Measurements from ENCODE around the gene PLA2G6.

PLA2G6 gene

DNA sequence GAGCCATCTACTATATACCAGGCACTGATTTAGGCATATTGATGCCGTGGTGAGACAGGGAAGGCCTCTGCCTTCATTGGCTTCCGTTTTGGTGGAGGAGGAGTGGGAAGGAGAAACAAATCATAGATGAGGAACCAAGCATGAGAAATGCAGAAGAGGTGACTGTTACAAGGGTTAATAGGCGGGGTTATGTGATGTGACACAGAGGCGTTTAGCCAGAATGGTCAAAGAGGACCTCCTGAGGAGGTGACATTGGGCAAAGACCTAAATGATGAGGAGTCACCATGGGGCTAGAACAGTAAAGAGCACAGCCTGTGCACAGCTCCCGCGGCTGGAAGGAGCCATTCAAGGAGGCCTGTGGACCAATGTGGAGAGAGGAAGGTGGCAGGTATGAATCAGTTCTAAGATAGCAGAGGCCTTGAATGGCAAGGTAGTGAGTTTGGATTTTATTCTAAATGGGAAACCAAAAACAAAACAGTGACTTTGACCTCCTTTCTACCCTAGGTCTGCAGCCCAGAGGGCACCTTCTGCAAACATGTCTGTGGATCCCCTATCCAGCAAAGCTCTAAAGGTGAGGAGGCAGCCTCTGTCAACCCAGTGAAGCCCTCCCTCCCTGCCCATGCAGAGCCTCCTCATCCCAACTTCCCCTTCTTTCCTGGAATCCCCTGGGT lies 31.8 kb upstream of the PLA2G6 start:
- DNase-seq = no peak

DNA sequence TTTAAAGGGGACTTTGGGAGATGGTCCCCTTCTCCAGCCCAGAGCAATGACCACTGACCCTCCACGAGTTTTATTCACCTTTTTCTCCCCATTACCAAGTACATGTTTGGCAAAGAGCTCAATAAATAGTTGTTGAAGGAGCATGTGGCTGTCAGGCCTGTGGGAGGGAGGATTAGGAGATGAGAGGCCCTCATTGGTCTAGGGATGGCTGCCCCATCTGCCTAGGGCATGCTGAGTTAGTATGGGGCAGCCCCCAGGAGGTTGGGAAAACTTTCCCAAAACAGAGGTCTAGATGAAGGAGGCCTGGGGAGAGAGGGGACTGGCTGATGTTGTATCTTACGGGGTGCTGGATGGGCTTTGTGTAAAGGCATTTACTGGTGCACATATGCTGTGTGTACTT lies 30.8 kb upstream of the PLA2G6 start:
- DNase-seq = no peak

DNA sequence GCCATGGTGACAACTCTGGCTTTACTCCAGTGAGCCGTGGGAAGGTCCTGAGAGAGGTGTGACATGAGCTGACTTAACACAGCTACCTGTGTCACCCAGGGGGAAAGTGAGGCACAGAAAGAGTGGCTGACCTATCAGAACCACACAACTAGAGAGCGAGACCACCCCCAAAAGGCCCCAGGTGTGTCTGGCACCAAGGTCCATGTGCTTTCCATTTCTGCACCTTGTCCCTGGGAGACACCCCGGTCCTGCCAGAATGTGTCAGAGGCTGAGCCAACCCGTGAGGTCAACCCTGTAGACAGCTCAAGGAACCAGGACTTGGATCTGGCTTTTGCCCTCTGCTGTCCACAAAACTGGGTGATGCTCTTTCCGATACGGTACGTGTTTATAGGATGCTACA lies 29.9 kb upstream of the PLA2G6 start:
- no peak for DNase-seq

DNA sequence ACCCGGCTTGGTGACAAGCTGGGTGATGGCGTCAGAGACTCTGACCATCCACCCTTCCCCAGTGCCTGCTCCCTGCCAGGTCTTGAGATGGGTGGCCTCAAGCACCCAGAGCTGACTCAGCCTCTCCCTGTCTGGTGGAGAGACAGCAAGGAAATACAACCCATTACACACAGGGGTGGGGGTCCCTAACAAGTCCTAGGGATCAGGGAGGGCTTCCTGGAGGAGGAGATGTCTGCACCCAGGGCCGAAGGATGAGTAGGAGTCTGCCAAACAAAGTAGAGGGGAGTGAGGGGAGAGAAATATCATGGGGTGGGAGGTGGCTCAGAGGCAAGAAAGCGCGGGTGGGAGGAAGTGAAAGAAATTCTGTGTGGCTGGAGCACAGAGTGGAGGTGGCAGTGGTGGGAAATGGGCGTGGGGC lies 26.9 kb upstream of the PLA2G6 start:
- DNase-seq = no peak

DNA sequence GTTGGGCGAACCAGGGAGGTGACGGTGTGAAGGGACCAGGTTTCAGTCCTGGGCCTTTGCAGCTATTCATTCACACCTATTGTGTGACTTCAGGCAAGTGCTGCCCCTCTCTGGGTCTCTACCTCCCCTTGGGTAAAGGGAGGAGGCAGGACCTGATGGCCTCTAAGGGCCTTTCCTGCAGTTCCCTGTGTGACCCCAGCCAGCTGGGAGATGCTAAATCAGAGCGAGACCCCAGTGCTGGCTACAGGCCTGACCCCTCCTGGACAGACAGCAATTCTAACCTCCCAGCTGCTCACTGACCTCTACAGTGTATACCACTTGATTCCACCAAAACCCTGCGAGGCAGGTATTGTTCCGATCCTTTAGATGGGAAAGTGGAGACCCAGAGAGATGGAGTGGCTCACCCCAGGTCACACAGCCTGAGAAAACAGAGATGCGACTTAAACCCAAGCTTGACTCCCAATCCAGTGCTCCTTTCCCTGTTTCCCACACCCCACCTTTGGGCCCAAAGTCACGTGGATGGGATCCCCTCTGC lies 26.3 kb upstream of the PLA2G6 start:
- no peak for DNase-seq

DNA sequence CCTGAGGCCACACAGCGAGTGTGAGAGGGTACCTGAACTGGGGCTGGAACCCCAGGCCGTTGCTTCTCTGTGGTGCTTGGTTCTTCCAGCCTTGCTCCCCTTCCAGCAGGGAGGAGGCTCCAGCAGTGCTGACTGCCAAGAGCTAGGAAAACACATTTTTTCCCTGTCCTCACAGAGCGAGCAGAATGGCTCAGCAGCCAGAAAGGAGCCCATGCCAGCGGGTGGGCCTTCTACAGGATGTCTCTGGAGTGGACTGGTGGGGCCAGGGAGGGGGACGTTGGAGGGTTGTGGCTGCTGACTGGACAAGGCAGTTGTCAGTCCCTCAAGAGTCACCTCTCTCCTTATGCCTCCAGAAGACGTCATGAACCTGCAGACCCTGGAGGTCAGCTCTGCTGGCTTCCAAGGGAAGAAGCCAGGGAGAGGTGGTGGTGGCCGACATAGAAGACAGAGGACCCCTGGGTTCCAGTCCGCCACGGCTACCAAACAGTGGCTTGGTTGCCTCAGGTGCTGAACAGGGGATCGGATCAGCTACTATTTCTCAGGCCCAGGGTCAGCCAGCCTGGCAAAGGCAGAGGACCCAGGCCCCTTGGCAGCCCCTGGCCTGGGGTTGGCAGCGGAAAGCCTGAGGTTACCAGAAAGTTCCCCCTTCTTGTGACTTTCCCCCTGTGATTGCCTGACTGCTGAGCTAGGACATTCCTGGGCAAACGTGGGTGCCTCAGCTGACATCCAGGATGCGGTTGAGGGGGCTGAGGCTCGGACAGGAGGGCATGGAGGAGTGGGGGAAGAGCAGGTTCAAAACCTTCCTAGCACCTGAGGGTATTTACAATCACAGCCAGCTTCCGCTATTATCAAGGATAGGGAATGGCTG lies 23.9 kb upstream of the PLA2G6 start:
- DNase-seq = no peak

DNA sequence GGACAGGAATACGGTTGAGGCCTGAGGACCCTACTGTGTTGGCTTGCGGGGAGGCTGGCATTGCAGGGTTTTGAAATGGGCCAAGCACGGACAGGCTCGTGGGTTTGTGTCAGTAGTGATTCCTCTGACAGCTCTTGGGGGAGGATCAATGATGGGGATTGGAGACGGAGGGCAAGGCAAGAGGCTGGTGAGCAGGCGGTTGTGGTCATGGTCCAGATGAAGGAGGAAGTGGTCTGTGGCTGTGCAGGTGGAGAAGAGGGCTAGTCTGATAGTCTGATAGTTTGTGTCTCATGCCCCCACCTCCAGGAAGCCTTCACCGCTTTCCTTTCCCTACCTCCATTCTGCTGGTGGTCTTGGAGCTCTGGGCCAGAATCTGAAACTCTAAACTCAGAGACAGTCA lies 23.2 kb upstream of the PLA2G6 start:
- DNase-seq = no peak

DNA sequence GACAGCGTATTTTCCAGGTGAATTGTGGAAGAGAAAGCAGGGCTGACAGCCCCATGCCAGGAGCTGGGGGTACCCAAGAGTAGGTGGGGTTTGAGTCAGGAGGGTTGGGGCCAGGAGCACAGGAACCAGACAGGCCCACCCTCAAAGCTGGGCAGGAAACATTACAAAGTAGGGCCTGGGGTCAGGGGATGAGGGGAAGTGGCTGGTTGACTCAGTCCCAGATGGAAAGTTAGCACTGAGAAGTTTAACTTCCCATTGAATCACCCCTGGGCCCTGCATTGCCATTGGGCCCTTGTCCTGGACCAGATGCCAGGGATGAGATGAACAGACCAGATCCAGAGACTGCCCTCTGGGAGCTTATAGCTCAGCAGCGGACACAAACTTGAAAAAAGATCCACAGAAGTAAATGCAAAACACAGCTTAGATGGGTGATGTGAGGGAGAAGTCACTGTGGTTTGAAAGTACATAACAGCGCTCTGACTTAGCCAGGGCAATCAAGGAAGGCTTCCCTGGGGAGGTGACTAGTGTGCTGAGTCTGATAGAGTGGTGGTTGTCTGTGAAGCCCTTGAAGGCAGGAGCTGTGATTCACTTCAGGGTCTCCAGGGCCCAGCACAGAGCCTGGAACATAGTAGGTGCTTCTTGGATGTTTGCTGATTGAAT lies 22.4 kb upstream of the PLA2G6 start:
- DNase-seq = no peak

DNA sequence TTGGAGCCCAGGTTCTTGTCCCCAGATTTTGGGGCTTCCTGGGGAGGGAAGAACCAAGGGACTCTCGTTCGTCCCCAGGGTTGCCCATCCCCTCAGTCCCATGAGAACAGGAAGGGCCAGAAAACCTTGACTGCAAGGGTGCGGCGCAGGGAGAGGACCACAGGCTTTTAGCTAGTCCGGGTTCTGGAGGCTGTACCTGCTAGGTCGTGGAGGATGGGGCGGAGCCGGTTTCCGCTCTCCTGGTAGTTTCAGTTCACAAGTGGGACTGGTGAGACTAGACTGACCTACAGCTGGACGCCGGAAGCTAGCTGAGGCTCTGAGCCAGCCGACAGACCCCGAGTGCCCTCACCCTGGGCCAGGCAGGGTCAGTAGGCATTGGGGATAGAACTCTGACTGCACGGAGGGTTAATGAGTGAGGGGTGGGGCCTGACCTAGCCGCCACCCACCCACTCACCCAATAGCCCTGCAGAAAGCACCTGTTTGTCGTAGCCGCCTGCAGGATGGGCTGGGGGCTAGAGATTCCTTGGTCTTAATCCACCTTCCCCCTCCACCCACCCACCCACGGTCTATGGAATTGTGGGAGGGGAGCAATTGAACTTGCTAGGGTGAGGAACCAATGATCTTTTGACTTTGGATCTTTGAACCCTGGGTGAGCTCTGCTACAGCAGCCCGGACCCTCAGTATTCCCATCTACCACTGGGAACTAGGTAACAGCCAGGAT lies 21.6 kb upstream of the PLA2G6 start:
- DNase-seq = peak in 1 of 2 experiments; percentile 7

DNA sequence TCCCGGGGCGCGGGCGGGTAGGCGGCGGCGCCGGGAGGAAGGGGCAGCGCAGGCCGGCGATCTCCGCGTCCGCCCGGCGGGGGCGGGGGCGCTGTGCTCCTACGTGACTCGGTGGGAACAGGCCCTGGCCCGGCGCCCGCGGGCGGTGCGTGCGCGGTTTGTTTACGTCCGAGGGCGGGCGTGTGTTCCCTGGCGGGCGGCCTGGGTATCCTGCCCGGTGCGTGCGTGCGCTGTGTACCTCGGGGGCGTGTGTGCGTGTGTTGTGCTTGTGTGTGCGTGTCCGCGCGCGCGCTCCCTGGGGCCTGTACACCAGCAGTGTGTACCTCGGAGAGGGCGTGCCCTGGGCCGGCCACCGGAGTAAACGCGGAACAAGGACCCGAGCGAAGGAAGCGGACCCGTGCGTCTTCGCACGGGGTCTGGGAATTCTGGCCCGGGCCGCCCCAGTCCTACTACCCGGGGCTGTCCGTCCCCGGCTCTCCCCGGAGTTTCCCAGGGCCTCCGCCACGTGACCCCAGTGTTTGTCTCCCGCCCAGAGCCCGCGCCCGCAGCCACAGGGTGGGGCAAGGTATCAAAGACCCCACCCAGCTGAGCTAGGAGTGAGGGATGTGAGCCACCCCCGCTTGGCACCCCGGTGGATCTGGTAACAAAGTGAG lies 20.9 kb upstream of the PLA2G6 start:
- DNase-seq = peak in 1 of 2 experiments; percentile 40

DNA sequence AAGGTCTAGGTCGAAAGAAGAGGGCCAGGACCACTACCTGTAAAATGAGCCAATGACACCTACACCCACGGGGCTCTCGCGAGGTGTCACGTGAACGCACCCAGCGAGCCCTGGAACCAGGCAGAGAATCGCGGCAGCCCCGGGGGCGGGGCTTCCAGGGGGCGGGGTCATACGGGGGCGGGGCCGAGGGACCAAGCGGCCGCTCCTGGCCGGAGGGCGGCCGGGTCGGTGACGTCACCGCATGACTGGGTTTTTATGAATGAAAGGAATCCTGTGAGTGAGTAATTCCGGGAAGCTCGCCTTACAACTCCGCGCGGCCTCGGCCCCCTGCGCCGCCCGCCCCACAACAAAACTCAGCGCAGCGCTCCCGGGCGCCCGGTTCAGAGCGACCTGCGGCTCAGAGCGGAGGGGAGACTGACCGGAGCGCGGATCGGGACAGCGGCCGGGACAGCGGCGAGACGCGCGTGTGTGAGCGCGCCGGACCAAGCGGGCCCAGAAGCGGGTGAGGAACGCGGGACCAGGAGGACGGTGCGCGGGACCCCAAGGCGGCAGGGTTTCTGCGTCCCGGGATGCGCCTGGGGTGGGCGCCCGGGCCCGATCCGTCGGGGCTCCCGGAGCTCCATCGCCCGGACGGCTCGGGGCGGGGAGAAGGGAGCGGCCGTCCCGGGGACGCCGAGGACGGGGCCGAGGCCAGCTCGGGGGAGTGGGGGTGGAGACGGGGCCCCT lies 20.2 kb upstream of the PLA2G6 start, which contains the start of gene MAFF:
Gene MAFF, plus strand, starts transcription at position 284 of the 726 bp plus-strand sequence. CDS start 11,860 bp downstream, outside the sequence.
- peak; percentile 61 to 77 for DNase-seq

DNA sequence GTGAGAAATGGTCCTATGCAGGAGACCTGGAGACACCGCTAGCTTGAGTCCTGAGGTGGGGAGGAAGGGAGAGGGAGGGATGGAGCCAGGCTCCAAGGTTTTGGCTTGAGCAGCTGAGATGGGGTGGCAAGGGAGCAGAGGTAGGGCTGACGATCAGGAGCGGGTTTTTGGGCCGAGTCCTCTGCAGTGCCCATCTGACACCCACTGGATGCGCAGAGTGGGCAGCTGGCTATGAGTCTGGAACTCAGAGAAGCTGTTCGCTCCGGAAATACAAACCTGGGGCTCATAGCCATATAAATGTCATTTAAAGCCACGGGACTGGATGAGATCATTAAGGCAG lies 19.7 kb upstream of the PLA2G6 start:
- no peak for DNase-seq

DNA sequence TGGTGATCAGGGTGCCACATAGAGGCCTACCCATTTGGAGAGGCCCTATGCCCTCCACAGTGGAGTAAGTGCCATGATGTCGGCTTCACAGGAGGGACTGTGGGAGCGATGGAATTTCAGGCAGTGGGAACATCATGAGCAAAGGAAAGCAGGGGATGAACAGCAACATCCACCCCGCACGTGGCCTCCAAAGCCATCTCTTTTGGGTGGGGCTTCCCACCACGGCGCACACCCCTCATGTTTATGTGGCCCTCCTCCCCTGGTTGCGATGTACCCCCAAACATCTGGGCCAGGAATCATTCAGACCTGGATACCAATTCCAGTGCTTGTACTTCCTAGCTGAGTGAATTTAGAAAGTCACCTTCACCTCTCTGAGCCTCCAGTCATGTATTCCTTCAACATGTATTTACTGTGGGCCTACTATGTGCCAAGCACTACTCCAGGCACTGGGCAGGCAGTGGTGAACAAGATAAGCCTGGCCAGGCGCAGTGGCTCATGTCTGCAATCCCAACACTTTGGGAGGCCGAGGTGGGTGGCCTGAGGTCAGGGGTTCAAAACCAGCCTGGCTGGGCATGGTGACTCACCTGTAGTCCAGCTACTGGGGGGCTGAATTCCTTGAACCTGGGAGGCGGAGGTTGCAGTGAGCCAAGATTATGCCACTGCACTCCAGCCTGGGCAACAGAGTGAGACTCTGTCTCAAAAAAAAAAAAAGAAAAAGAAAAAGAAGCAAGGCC lies 18.4 kb upstream of the PLA2G6 start:
- no peak for DNase-seq

DNA sequence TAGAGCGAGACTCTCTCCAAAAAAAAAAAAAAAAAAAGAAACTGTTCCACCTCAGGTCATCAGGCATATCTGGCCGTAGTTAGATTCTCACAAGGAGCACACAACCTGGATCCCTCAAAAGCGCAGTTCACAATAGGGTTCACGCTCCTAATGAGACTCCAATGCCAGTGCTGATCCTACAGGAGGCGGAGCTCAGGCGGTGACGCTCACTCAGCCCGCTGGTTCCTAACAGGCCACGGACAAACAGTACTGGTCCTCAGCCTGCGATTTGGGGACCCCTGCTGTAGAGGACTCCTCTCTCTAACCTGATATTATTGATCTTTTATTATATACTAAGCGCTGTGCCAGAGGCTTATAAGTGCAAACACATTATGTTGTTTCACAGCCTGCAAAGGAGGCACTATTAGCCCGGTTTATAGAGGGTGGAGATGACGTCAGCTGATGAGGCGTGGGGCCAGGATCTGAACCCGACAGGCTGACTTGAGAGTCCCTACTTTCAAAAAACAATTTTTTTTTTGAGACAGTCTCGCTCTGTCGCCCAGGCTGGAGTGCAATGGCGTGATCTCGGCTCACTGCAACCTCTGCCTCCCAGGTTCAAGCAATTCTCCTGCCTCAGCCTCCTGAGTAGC lies 15.3 kb upstream of the PLA2G6 start:
- DNase-seq = peak in 1 of 2 experiments; percentile 14

DNA sequence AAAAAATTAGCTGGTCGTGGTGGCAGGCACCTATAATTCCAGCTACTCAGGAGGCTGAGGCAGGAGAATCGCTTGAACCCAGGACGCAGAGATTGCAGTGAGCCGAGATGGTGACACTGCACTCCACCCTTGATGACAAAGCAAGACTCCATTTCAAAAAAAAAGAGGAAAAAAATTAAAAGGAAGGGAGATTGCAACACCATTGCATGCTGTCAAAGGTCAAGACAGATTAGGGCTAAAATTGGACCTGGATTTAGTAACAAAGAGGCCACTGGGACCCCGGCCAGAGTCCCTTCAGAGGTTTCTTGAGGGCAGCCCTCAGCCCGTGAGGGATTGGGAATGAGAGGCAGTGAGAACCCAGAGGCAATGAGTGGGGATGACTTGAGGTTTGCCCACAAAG lies 11.9 kb upstream of the PLA2G6 start:
- no peak for DNase-seq

DNA sequence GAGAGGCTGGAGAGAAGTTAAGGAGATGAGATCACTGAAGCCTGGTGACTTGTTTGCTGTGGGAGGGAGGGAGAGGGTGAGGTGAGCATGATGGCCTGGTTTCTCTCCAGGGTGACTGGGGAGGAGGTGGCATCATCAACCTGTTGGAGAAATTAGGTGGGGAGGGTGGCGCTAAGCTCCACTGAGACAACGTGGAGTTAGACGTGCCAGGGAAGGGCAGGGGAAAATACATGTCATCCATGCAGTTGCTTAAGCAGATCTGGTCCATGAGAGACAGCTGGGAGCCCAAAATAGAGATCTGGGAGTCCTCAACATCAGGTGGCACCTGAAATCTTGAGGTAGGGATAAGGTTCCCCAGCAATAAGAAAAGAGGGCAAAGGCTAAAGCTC lies 10.8 kb upstream of the PLA2G6 start:
- no peak for DNase-seq

DNA sequence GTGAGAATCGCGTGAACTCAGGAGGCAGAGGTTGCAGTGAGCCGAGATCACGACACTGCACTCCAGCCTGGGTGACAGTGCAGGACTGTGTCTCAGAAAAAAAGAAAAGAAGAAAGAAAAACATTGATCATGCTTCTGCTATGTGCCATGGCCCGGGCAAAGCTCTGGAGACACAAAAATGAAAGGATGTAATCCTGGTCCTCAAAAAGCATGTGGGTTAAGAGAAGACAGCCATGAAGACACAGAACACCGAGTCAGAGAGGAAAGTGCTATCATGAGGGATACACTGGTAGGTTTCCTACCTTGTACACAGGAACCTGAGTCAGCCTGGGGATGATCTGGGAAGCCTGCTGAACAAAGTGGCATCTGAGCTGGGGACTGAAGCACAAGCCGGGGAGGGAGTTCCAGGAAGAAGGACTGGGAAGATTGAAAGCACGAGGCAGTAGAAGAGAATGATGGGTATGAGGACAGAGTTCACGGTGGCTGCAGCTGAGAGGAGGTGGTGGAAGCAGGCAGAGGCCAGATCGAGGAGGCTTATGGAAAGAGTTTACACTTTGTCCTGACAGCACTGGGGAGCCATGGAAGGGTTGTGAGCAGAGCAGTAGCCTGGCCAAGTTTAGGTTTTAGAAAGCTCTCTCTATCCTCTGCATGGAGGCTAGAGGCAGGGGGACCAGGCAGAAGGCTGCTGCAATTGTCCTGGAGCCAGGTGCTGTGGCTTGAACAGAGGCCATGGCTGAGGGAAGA lies 10.3 kb upstream of the PLA2G6 start:
- DNase-seq = no peak

DNA sequence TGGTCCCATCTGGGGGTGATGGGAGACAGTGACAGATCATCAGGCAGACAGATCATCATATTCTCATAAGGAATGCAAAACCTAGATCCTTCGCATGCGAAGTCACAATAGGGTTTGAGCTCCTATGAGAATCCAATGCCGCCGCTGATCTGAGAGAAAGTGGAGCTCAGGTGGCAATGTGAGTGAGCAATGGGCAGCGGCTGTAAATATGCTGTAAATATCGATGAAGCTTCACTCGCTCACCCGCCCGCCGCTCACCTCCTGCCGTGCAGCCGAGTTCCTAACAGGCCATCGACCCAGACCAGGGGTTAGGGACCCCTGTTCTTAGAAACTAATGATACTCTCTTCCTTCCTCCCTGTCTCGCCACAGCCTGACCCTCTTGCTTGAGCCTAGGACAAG lies 9.4 kb upstream of the PLA2G6 start:
- no peak for DNase-seq

DNA sequence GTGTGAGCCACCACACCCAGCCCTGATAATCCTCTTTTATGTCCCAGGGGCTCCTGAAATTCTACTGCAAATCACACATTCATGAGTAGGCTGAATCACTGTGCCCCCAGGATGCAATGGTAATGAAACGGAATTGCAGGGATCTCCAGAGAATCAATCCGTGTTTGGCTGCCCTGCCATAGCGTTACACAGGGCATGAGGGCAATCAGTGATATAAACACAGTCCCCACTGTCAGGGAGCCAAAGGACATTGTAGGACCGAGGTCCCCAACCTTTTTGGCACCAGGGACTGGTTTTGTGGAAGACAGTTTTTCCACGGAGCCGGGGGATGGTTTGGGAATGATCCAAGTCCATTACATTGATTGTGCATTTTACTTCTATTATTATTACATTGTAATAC lies 9.0 kb upstream of the PLA2G6 start:
- DNase-seq = no peak

DNA sequence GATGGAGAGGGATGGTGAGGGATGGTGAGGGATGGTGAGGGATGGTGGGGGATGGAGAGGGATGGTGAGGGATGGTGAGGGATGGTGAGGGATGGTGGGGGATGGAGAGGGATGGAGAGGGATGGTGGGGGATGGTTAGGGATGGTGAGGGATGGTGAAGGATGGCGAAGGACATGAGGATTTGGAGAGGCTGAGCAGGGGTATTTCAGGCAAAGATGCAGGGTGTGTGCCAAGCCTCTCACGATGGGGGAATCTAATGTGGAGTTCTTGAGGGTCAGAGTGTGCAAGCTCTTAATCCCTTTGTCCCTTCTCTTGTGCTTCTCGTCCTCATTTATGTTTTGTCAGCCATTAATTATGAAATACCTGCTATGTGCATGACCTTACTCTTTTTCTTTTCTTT lies 7.5 kb upstream of the PLA2G6 start:
- no peak for DNase-seq
